A673 (cell line): ENCODE measurements around the gene GBX1.

Source experiments
- EZH2 ChIP-seq: fragments of 200-600 bp; sonication (generic); IDR thresholded peaks from 2 replicates; pipeline ENCODE4 v1.6.1; 2017; ENCODE audit warnings: borderline replicate concordance, low read depth, mild to moderate bottlenecking, mixed read lengths, antibody characterized with exemption, low read length; ENCODE audit not compliant: poor library complexity, severe bottlenecking
- TF ChIP-seq, protein P1 (sequence below): fragments of 300-800, 200-600 bp; sonication (generic); conservative IDR thresholded peaks from 2 replicates; pipeline ENCODE4 v1.5.1; 2017; ENCODE audit warnings: low read depth, mild to moderate bottlenecking, antibody characterized with exemption, low read length, moderate library complexity, mixed read lengths

DNA sequence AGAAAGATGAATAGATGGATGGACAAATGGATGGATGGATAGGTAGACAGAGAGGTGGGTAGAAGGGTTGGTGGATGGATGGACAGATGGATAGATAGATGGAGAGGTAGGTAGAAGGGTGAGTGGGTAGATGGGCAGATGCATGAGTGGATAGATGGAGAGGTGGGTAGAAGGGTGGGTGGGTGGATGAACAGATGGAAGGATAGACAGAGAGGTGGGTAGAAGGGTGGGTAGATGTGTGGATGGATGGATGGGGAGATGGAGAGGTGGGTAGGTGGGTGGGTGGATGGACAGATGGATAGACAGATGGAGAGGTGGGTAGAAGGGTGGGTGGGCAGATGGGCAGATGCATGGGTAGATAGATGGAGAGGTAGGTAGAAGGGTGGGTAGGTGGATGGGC lies 30.4 kb upstream of the GBX1 start:
- TF ChIP-seq, protein P1, sequence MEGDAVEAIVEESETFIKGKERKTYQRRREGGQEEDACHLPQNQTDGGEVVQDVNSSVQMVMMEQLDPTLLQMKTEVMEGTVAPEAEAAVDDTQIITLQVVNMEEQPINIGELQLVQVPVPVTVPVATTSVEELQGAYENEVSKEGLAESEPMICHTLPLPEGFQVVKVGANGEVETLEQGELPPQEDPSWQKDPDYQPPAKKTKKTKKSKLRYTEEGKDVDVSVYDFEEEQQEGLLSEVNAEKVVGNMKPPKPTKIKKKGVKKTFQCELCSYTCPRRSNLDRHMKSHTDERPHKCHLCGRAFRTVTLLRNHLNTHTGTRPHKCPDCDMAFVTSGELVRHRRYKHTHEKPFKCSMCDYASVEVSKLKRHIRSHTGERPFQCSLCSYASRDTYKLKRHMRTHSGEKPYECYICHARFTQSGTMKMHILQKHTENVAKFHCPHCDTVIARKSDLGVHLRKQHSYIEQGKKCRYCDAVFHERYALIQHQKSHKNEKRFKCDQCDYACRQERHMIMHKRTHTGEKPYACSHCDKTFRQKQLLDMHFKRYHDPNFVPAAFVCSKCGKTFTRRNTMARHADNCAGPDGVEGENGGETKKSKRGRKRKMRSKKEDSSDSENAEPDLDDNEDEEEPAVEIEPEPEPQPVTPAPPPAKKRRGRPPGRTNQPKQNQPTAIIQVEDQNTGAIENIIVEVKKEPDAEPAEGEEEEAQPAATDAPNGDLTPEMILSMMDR: no peak
- no peak for TF ChIP-seq EZH2
